Airway epithelial cell (primary cell): ENCODE data around the gene GINS3. TPM values are rescaled to one million over a fixed set of nuclear protein-coding genes. Genes with fewer than 3 reads are reported as not detected.

Experiments used
- total RNA-seq: library from RNA; depleted of rRNA; stranded (reverse); fragments of >200 nt; gene quantifications from 2 replicates; pipeline ENCODE4 v1.2.3, GENCODE V29; 2015

Gene GINS3
- 7.6 and 8.9 TPM in 2 replicates for total RNA-seq

DNA sequence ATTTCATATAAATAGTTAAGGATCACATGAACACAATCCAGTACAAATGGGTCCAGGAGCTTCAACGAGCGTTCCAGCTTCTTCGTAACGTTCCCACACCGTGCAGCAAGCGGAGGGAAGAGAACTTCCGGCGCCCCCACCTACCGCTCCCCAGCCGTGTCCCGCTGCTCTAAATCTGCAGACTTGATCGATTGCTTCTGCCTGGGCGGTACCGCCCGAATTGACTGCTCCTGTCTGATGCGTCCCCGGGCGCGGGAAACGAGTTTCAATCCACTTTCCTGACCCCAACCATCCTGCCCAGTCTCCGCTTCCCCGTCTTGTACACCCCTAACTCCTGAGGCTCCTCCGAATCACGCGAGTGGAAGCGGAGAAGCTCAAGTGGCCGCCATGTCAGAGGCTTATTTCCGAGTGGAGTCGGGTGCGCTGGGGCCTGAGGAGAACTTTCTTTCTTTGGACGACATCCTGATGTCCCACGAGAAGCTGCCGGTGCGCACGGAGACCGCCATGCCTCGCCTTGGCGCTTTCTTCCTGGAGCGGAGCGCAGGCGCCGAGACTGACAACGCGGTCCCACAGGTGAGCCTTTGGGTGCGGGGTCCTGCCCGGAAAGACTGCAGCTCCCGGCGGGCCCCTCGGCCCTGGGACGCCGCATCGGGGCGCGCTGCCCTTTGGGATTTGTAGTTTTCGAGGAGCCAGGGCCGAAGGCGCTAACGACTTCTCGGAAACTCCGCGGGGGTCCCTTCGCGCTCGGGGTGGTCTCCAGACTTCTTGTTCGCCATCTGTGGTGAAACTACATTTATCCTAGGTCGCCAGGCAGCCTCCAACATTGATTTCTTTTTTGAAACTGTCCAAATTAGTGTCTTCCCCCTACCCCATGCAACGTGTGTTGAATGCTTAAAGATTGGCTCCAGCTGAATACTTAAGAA is at the start of gene GINS3:
Gene GINS3 (plus strand): TSS at position 257 of the 923 bp plus-strand sequence. CDS start 131 bp downstream, at position 388.

Other genes starting within 250 kb of the GINS3 start
- gene CSNK2A2, start 194.4 kb upstream of the GINS3 start, total RNA-seq = 28.1 and 42.0 TPM in 2 replicates
- gene PRSS54, start 97.4 kb upstream of the GINS3 start, total RNA-seq = not detected in 2 replicates
- 3.5 and 7.8 TPM in 2 replicates for gene NDRG4, start 107.7 kb downstream of the GINS3 start, total RNA-seq
- gene SETD6, start 123.0 kb downstream of the GINS3 start, total RNA-seq = 14.6 and 15.6 TPM in 2 replicates
- 95.0 and 98.1 TPM in 2 replicates for gene CNOT1, start 237.4 kb downstream of the GINS3 start, total RNA-seq